GM20431 (cell line): Measurements from ENCODE around the gene SUPT4H1.

ENCODE experiments used
- in situ Hi-C: fragments of 300-500 bp; cut with MseI, MboI; formaldehyde crosslinking; loops from one replicate; pipeline ENCODE4 v1.15.0; 2020; ENCODE audit warnings: low sequenced_read_pairs; ENCODE audit not compliant: unreplicated experiment

The SUPT4H1 gene

GRCh38 chr17:58381124-58382035, 29.4 kb upstream of the SUPT4H1 start:
- in situ Hi-C loops = no loop called here

DNA sequence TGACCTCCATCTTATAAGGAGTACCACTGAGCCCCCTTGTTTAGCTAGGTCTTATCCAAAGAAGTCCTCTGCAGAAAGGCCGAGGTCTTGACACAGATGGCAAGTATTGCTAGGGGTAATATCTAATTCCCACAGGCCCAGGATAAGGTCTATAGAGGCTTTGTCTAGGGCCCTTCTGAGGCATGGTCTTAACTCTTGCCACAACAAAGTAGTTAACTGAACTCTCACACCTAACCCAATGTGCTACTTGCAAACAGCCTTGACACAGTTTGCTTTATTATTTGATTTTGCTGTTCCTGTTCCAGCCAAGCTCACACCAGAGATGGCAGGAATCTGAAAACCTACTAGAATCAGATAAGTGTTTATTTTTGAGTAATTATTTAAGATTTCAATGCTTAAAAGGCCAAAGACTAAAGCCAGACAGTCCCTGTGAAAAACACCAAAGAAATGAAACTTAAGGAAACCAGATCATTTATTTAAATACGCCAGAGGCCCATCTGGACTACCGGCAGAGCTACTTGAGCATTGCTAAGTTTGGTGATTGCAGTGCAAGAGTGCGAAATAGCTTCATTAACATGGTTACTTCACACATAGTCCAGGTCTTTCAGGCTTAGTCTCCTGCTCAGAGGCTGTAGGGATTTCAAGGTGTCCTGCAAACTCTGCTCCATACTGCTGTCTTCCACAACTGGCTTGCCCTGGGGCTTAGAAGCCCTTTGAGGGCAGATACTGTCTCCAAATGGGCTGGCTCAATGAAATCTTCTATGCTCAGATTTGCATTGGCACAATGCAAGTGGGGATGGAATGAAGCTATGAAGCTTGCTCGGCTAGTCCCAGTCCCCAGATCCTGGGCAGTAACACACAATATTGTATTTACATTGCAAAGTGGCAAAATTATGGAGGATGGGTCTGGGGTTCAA, 28.5 kb upstream of the SUPT4H1 start:
- in situ Hi-C loops = no loop called here

DNA sequence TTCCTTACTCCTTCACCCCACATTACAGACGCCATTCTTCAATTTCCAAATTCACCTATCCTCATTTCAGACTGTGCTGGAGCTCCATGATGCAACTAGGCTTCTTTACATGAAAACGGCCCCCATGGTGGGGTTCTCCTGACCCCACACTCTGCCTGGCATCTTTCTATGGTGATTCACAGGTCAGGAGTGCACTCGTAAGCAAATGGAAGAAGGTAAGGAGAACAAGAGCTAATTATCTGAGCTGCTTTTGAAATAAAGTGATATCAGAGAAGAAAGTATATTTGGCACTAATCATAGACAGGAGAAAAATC, 27.5 kb upstream of the SUPT4H1 start:
- in situ Hi-C loops = no loop called here

GRCh38 chr17:58378733-58379510, 26.9 kb upstream of the SUPT4H1 start:
- in situ Hi-C loops = no loop called here

- in situ Hi-C loops = no loop called here
Measured at GRCh38 chr17:58377661-58378060, 25.7 kb upstream of the SUPT4H1 start.

DNA sequence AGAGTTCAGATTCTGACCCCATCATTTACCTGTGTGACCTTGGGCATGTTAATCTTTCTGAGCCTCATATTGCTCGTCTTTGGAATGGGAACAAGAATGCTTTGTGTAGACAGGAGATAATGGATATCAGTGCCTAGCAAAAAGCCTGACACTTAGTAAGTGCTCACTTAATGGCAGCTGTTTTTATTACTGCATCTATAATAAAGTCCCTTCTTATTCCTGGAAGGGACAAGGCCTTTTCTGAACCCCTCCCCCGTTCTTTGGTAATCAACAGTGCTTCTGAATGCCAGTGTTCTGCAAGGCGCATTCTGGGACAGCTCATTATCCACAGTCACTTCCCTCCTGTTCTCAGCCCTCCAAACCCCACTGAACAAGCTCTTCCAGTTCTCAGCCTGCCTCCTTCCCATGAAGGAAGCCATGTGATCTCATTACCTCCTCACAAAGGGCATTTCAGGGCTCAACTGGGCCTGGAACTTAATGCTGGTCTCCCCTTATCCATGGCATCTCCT, 25.1 kb upstream of the SUPT4H1 start:
- in situ Hi-C loops = no loop called here

DNA sequence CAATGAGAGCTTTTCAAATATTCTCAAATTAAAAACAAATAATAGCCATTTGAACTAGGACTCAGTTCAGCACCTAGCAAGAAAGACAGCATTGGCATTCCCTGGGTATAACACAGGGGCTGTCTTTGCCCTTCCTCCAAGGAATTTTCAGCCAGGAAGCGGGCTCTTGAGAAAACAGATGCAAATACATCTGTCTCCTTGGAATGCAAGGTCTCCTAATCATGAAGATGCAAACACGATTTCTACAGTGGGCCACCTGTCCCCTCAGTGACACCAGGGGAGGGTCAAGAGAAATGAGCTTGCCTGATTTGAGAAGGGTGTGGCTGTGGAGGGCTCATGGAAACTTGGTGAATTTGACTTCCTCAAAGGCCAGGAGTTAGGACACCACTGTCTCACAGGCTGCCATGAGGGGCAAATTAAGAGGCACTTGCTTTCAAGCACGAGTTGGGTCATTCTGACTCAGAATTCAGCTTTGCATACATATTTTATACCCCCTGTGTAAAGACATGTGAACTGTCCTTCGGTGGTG, 24.5 kb upstream of the SUPT4H1 start:
- in situ Hi-C loops = no loop called here

GRCh38 chr17:58375811-58376210, 23.8 kb upstream of the SUPT4H1 start:
- in situ Hi-C loops = no loop called here

DNA sequence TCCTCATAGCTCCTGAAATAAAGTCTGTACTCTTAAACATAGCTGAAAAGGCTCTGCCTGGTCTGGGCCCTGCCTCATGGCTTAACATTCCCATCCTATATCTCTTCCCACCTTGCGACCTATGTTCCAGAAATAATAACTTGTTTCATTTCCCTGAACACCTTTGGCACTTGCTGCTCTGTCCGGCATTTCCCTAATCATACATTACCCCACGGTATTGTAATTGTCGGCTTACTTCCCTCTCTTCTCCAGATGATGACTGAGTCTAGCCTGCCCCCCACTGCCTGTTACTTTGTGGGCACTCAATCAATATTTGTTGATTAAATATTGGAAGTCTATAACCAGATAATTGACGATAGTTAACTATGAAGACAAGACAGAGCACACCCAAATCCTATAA, 23.3 kb upstream of the SUPT4H1 start:
- in situ Hi-C loops = no loop called here

- in situ Hi-C loops = no loop called here
Measured at GRCh38 chr17:58373923-58374322, 21.9 kb upstream of the SUPT4H1 start.

GRCh38 chr17:58373003-58373402, 21.0 kb upstream of the SUPT4H1 start:
- in situ Hi-C loops = no loop called here

DNA sequence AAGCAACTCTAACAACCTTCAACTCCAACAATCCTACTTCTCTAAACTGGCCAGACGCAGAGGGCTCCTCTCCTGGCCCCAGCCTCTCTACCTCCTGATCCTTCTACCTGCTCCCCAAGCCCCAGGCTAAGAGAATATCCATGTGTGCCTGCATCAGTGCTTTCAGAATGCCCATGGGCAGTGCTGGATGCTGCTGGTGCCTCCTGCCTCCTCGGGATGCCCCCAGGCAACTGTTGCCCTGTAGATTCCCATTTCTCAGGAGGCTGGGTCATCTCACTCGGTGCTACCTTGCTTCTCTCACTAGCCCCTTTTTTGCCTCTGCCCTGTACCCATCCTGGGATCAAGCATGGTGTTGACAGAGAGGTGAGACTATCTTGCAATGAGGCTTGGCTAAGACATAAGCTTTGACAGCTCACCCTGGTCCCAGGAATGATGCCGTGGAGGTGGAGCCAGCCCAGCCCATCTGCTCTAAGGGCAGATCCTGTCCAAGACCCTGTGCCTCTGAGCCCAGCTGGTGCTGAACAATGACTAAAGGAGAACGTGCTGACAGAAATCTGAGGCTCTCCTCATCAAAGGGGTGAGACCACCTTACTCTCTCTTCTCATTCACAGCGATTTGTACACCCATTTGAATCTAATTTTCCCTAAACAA, 19.4 kb upstream of the SUPT4H1 start:
- in situ Hi-C loops = no loop called here

DNA sequence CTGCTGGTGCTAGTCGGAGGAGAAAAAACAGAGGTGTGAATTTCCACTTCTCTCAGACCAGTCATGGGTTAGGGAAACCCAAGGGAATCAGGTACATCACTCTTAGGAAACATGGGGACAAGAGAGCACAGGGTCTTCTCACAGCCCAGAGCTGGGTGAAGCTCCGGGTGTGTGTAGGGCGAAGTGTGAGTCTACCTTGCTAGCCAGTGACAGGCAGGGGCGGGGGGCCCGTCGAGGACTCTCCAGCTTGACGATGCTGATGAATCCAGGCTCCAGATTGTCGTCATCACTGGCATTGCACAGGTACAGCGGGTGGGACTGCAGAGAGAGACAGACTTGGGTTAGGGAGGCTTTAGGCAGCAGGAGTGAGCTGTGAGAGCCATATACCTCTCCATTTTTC, 18.7 kb upstream of the SUPT4H1 start:
- in situ Hi-C loops = no loop called here

- in situ Hi-C loops = no loop called here
Measured at GRCh38 chr17:58370309-58370708, 18.3 kb upstream of the SUPT4H1 start.

GRCh38 chr17:58369214-58370031, 17.4 kb upstream of the SUPT4H1 start:
- in situ Hi-C loops = no loop called here

DNA sequence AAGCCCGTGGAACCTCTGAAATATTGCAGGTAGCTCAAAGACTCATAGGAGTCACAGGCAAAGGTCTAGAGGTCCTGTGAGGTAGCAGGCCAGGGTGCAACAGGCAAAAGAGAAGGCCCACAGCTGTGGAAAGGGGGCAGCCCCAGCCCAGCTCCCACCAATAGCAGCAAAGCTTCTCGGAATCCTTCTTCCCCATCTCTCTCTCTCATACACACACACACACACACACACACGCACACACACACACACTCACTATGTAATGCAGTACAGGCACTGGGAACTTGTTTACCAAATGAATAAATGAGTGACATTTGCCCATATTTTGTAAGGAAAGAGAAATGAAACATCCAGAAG, 16.8 kb upstream of the SUPT4H1 start:
- in situ Hi-C loops = no loop called here

DNA sequence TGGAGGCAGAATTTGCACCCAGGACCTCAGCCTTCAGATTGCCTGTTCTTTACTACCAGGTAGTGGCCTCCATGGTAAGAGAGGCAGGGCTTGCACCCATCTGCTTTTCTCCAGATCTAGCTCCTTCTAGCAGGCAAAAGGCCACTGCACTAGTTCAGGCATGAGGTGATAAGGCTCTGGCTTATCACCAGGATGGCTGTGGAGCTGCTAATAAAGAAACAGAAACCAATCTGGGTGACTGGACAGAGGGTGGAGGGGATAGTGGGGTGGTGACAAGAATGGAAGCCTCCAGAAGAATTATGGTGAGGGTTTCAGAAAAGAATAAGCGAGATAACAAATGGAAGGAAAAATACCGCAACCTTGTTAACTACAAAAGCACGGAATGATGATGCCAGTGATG, 15.5 kb upstream of the SUPT4H1 start:
- in situ Hi-C loops = no loop called here

GRCh38 chr17:58365980-58366595, 14.1 kb upstream of the SUPT4H1 start:
- in situ Hi-C loops = no loop called here
